Neural cell (in vitro differentiated cells): ENCODE data around the gene SEZ6.

Experiments
- CTCF ChIP-seq: fragments of 450-650 bp; IDR thresholded peaks from 2 replicates; pipeline ENCODE4 v1.5.1; 2014; ENCODE audit warnings: antibody characterized with exemption, mild to moderate bottlenecking, moderate library complexity; ENCODE audit not compliant: poor library complexity, severe bottlenecking
- RAD21 ChIP-seq: fragments of 450-650 bp; conservative IDR thresholded peaks from 2 replicates; pipeline ENCODE4 v1.6.1; 2014; ENCODE audit warnings: antibody characterized with exemption, mild to moderate bottlenecking, moderate library complexity

- no peak for TF ChIP-seq RAD21
- no peak for TF ChIP-seq CTCF
Observed at GRCh38 chr17:28940675-28941074, 65.2 kb downstream of the SEZ6 start.
